NT2/D1 (cell line): ENCODE results near the gene CCDC146.
"Not testable (repeated sequence)": the region's sequence is repeated elsewhere in the genome, so short reads cannot be mapped to it uniquely, and the experiment has no call there.

Experiments
- DNase-seq: peaks from one replicate; pipeline ENCODE4 v3.0.0-alpha.2; 2011; ENCODE audit warnings: low read depth, low spot score
- H3K27me3 ChIP-seq: 2 replicates; pipeline ENCODE4 v1.6.0; 2011; ENCODE audit warnings: mild to moderate bottlenecking; ENCODE audit not compliant: insufficient read length, insufficient read depth
- H3K36me3 ChIP-seq: 2 replicates; pipeline ENCODE4 v1.6.1; 2011; ENCODE audit warnings: mild to moderate bottlenecking, low read length, mixed read lengths; ENCODE audit not compliant: insufficient read depth, insufficient read length
- H3K4me1 ChIP-seq: 2 replicates; pipeline ENCODE4 v1.5.1; 2011; ENCODE audit not compliant: insufficient read depth, insufficient read length
- H3K4me3 ChIP-seq: 2 replicates; pipeline ENCODE4 v1.5.1; 2011; ENCODE audit warnings: low read depth; ENCODE audit not compliant: insufficient read length
- H3K9ac ChIP-seq: 2 replicates; pipeline ENCODE4 v1.6.0; 2011; ENCODE audit warnings: low read depth; ENCODE audit not compliant: insufficient read length
- H3K9me3 ChIP-seq: 2 replicates; pipeline ENCODE4 v1.5.1; 2011; ENCODE audit warnings: mild to moderate bottlenecking, low read length; ENCODE audit not compliant: insufficient read depth

Gene CCDC146

GRCh38 chr7:77105904-77106303, 16.5 kb upstream of the CCDC146 start:
- H3K4me3 ChIP-seq, H3K9me3 ChIP-seq, DNase-seq, H3K36me3 ChIP-seq, H3K27me3 ChIP-seq, H3K9ac ChIP-seq, H3K4me1 ChIP-seq: not testable (repeated sequence)

GRCh38 chr7:77107659-77108058, 14.8 kb upstream of the CCDC146 start:
- H3K4me3 ChIP-seq, H3K4me1 ChIP-seq, H3K9me3 ChIP-seq, H3K27me3 ChIP-seq, H3K36me3 ChIP-seq, DNase-seq, H3K9ac ChIP-seq: not testable (repeated sequence)

- not testable (repeated sequence) for H3K4me1 ChIP-seq, DNase-seq, H3K4me3 ChIP-seq, H3K27me3 ChIP-seq, H3K9ac ChIP-seq, H3K36me3 ChIP-seq, H3K9me3 ChIP-seq
Observed at GRCh38 chr7:77108362-77108761, 14.1 kb upstream of the CCDC146 start.

- not testable (repeated sequence) for H3K9me3 ChIP-seq, DNase-seq, H3K4me1 ChIP-seq, H3K36me3 ChIP-seq, H3K9ac ChIP-seq, H3K4me3 ChIP-seq, H3K27me3 ChIP-seq
Observed at GRCh38 chr7:77112719-77113306, 9.6 kb upstream of the CCDC146 start.

- H3K4me1 ChIP-seq, H3K4me3 ChIP-seq, DNase-seq, H3K9ac ChIP-seq, H3K36me3 ChIP-seq, H3K9me3 ChIP-seq, H3K27me3 ChIP-seq: not testable (repeated sequence)
Observed at GRCh38 chr7:77125486-77125885, 3.1 kb downstream of the CCDC146 start.

- not testable (repeated sequence) for H3K4me3 ChIP-seq, H3K4me1 ChIP-seq, H3K36me3 ChIP-seq, H3K9me3 ChIP-seq, H3K9ac ChIP-seq, DNase-seq, H3K27me3 ChIP-seq
Observed at GRCh38 chr7:77127009-77127408, 4.6 kb downstream of the CCDC146 start.

GRCh38 chr7:77128582-77129410, 6.4 kb downstream of the CCDC146 start:
- H3K9ac ChIP-seq, H3K27me3 ChIP-seq, H3K36me3 ChIP-seq, H3K4me3 ChIP-seq, H3K9me3 ChIP-seq, DNase-seq, H3K4me1 ChIP-seq: not testable (repeated sequence)

GRCh38 chr7:77131781-77132180, 9.4 kb downstream of the CCDC146 start:
- DNase-seq, H3K4me3 ChIP-seq, H3K4me1 ChIP-seq: not testable (repeated sequence)

GRCh38 chr7:77138668-77139067, 16.3 kb downstream of the CCDC146 start:
- not testable (repeated sequence) for H3K4me1 ChIP-seq, H3K9me3 ChIP-seq, H3K4me3 ChIP-seq, H3K27me3 ChIP-seq, H3K36me3 ChIP-seq, H3K9ac ChIP-seq, DNase-seq

More at GRCh38 chr7:77131781-77132180, 9.4 kb downstream of the CCDC146 start:
- not testable (repeated sequence) for H3K9ac ChIP-seq, H3K36me3 ChIP-seq, H3K27me3 ChIP-seq, H3K9me3 ChIP-seq

GRCh38 chr7:77140291-77140690, 17.9 kb downstream of the CCDC146 start:
- H3K27me3 ChIP-seq, H3K9ac ChIP-seq, H3K36me3 ChIP-seq, DNase-seq, H3K4me1 ChIP-seq, H3K4me3 ChIP-seq, H3K9me3 ChIP-seq: not testable (repeated sequence)

- not testable (repeated sequence) for H3K9me3 ChIP-seq, DNase-seq, H3K36me3 ChIP-seq, H3K4me3 ChIP-seq, H3K4me1 ChIP-seq, H3K27me3 ChIP-seq, H3K9ac ChIP-seq
Observed at GRCh38 chr7:77152232-77152631, 29.8 kb downstream of the CCDC146 start.

- H3K36me3 ChIP-seq, H3K9me3 ChIP-seq, H3K4me3 ChIP-seq, H3K9ac ChIP-seq, H3K4me1 ChIP-seq, DNase-seq, H3K27me3 ChIP-seq: not testable (repeated sequence)
Observed at GRCh38 chr7:77154917-77155464, 32.6 kb downstream of the CCDC146 start.
